Liver (tissue), 9 donors: ENCODE measurements around the gene ENPP7. TPM values are rescaled to one million over a fixed set of nuclear protein-coding genes. Genes with fewer than 3 reads are reported as not detected.

Source experiments
- DNase-seq: peaks from one replicate; pipeline ENCODE4 v3.0.0-alpha.2; 2017; ENCODE audit warnings: low spot score
- H3K27ac ChIP-seq, 2 donors: one replicate each; pipeline ENCODE4 v1.7.0; 2013; ENCODE audit warnings: inconsistent platforms in 2 of 2, low read length in 2 of 2, control low read depth in 1 of 2, low read depth in 1 of 2, mild to moderate bottlenecking in 1 of 2
- H3K27me3 ChIP-seq, 4 donors: one replicate each; pipeline versions ENCODE4 v1.6.1 to v1.7.0; 2013; ENCODE audit warnings: low read length in 3 of 4, inconsistent platforms in 1 of 4, mild to moderate bottlenecking in 1 of 4, moderate library complexity in 1 of 4; ENCODE audit not compliant: control insufficient read depth in 4 of 4, insufficient read depth in 4 of 4
- H3K36me3 ChIP-seq, 4 donors: one replicate each; pipeline versions ENCODE4 v1.6.1 to v1.7.0; 2013; ENCODE audit warnings: low read length in 3 of 4, mild to moderate bottlenecking in 3 of 4, low read depth in 1 of 4, moderate library complexity in 1 of 4; ENCODE audit not compliant: control insufficient read depth in 4 of 4, insufficient read depth in 3 of 4
- H3K4me1 ChIP-seq, 4 donors: one replicate each; pipeline versions ENCODE4 v1.6.1 to v1.7.0; 2013; ENCODE audit warnings: low read length in 3 of 4, mild to moderate bottlenecking in 3 of 4, moderate library complexity in 1 of 4; ENCODE audit not compliant: control insufficient read depth in 4 of 4, insufficient read depth in 4 of 4
- H3K4me3 ChIP-seq, 3 donors: one replicate each; pipeline versions ENCODE4 v1.6.1 to v1.7.0; 2013; ENCODE audit warnings: low read length in 3 of 3, control low read depth in 1 of 3, low read depth in 1 of 3, mild to moderate bottlenecking in 1 of 3
- H3K9ac ChIP-seq, 2 donors: one replicate each; pipeline ENCODE4 v1.7.0; 2013; ENCODE audit warnings: low read length in 2 of 2, mild to moderate bottlenecking in 2 of 2, moderate library complexity in 2 of 2, control low read depth in 1 of 2, low read depth in 1 of 2
- H3K9me3 ChIP-seq, 4 donors: one replicate each; pipeline versions ENCODE4 v1.6.1 to v1.7.0; 2013; ENCODE audit warnings: low read length in 3 of 4; ENCODE audit not compliant: control insufficient read depth in 4 of 4
- ATF3 ChIP-seq: IDR thresholded peaks from 2 replicates; pipeline ENCODE4 v1.6.1; 2016; ENCODE audit warnings: antibody characterized with exemption
- CTCF ChIP-seq: fragments of 150-350 bp; IDR thresholded peaks from 2 replicates; pipeline ENCODE4 v1.5.1; 2017; ENCODE audit warnings: improper control_type of control experiment, low read depth, low read length; ENCODE audit not compliant: missing input control
- EGR1 ChIP-seq, 2 donors: IDR thresholded peaks; 2 replicates each; pipeline ENCODE4 v1.6.1; 2016 to 2018; ENCODE audit warnings: antibody characterized with exemption in 2 of 2, low read depth in 2 of 2
- FOXA1 ChIP-seq: IDR thresholded peaks from 2 replicates; pipeline ENCODE4 v1.6.1; 2016; ENCODE audit warnings: antibody characterized with exemption
- FOXA2 ChIP-seq: IDR thresholded peaks from 2 replicates; pipeline ENCODE4 v1.6.1; 2016; ENCODE audit warnings: antibody characterized with exemption
- GABPA ChIP-seq, 2 donors: IDR thresholded peaks in 1 of 2; conservative IDR thresholded peaks in 1 of 2; 2 replicates each; pipeline ENCODE4 v1.6.1; 2016; ENCODE audit warnings: antibody characterized with exemption in 2 of 2, mild to moderate bottlenecking in 1 of 2, moderate library complexity in 1 of 2
- HNF4A ChIP-seq, 2 donors: conservative IDR thresholded peaks; 2 replicates each; pipeline ENCODE4 v1.6.1; 2016; ENCODE audit warnings: antibody characterized with exemption in 2 of 2, mild to moderate bottlenecking in 2 of 2
- HNF4G ChIP-seq: IDR thresholded peaks from 2 replicates; pipeline ENCODE4 v1.6.1; 2016; ENCODE audit warnings: antibody characterized with exemption
- JUND ChIP-seq, 2 donors: IDR thresholded peaks; 2 replicates each; pipeline ENCODE4 v1.6.1; 2016; ENCODE audit warnings: antibody characterized with exemption in 2 of 2
- MAX ChIP-seq: IDR thresholded peaks from 2 replicates; pipeline ENCODE4 v1.6.1; 2016; ENCODE audit warnings: antibody characterized with exemption
- NR2F2 ChIP-seq: IDR thresholded peaks from 2 replicates; pipeline ENCODE4 v1.6.1; 2016; ENCODE audit warnings: antibody characterized with exemption
- RAD21 ChIP-seq, 2 donors: IDR thresholded peaks; 2 replicates each; pipeline ENCODE4 v1.6.1; 2016; ENCODE audit warnings: antibody characterized with exemption in 2 of 2, mild to moderate bottlenecking in 2 of 2
- RXRA ChIP-seq, 2 donors: IDR thresholded peaks; 2 replicates each; pipeline ENCODE4 v1.6.1; 2017 to 2018; ENCODE audit warnings: antibody characterized with exemption in 2 of 2, mild to moderate bottlenecking in 1 of 2
- SP1 ChIP-seq: IDR thresholded peaks from 2 replicates; pipeline ENCODE4 v1.6.1; 2018; ENCODE audit warnings: antibody characterized with exemption, mild to moderate bottlenecking
- TAF1 ChIP-seq: conservative IDR thresholded peaks from 2 replicates; pipeline ENCODE4 v1.6.1; 2016; ENCODE audit warnings: antibody characterized with exemption, mild to moderate bottlenecking
- YY1 ChIP-seq: IDR thresholded peaks from 2 replicates; pipeline ENCODE4 v1.6.1; 2016; ENCODE audit warnings: antibody characterized with exemption, mild to moderate bottlenecking
- WGBS: extraction: QIAGEN DNeasy Blood & Tissue Kit; methylation state at CpG from one replicate; pipeline ENCODE4 v1.1.7; 2013; 5-methylcytosine and 5-hydroxymethylcytosine counted together
- polyA plus RNA-seq, 2 donors: library from polyadenylated mRNA; stranded (reverse) in 1 of 2; unstranded in 1 of 2; fragments of 200-250 nt in 1 of 2; fragments of >200 nt in 1 of 2; fragmentation: Nextera tagmentation in 1 of 2; extraction: Ambion mirVana in 1 of 2; gene quantifications; one replicate each; pipeline versions ENCODE4 v1.2.1 to v1.2.3, GENCODE V29; 2013 to 2015
- total RNA-seq, 2 donors: library from RNA; depleted of rRNA; stranded (reverse); fragments of >200 nt; gene quantifications; one replicate each; pipeline ENCODE4 v1.2.3, GENCODE V29; 2014
- donor health status: healthy.
- donor health status: healthy.
- donor health status: healthy.
- donor health status: healthy.
- donor health status: healthy.

ENPP7 gene
- total and polyA plus RNA-seq, 4 donors, result 1.7 to 12.0 (median 3.9) TPM

- TF ChIP-seq RXRA (IDR thresholded peaks at IDR 0.05), result no peak
Observed at GRCh38 chr17:79735096-79735495, 4.4 kb downstream of the ENPP7 start (continued).

- H3K9ac ChIP-seq, result no peak overlapping the region
- H3K36me3 ChIP-seq, result no peaks in the 10 kb centered on the region
- no peaks in the 10 kb centered on the region for H3K27me3 ChIP-seq
- H3K4me3 ChIP-seq, result no peak overlapping the region
- WGBS, result 95% methylated on average over 30 of the region's 30 CpGs
- no peaks in the 10 kb centered on the region for H3K9me3 ChIP-seq
- H3K4me1 ChIP-seq, result peaks cover 6 to 25% (median 13%) of the 10 kb centered on the region in 4 donors
- no peak overlapping the region for H3K27ac ChIP-seq
- no peak for DNase-seq
- TF ChIP-seq SP1 (no peak), FOXA2 (no peak), NR2F2 (no peak), FOXA1 (no peak), RXRA (IDR thresholded peaks at IDR 0.05) (no peak), ATF3 (no peak), GABPA (IDR thresholded peaks at IDR 0.05 in 1 of 2, conservative IDR thresholded peaks at IDR 0.05 in 1 of 2) (no peak), YY1 (no peak), TAF1 (no peak), RAD21 (IDR thresholded peaks at IDR 0.05) (no peak), HNF4G (no peak), CTCF (no peak), HNF4A (conservative IDR thresholded peaks at IDR 0.05) (no peak), MAX (no peak)
Observed at GRCh38 chr17:79737046-79737921, 6.5 kb downstream of the ENPP7 start.

- Histone ChIP-seq H3K27me3 (no peaks in the 10 kb centered on the region), H3K36me3 (no peaks in the 10 kb centered on the region), H3K4me3 (no peak overlapping the region), H3K27ac (no peak overlapping the region), H3K9me3 (no peaks in the 10 kb centered on the region), H3K9ac (no peak overlapping the region), H3K4me1 (peaks cover 7 to 24% (median 13%) of the 10 kb centered on the region in 4 donors)
- no peak for TF ChIP-seq JUND (IDR thresholded peaks at IDR 0.05)
- TF ChIP-seq HNF4G, result no peak
- no peak for TF ChIP-seq GABPA (IDR thresholded peaks at IDR 0.05 in 1 of 2, conservative IDR thresholded peaks at IDR 0.05 in 1 of 2)
- TF ChIP-seq SP1, result no peak
- no peak for TF ChIP-seq HNF4A (conservative IDR thresholded peaks at IDR 0.05)
- TF ChIP-seq RXRA (IDR thresholded peaks at IDR 0.05), result no peak
- TF ChIP-seq MAX, result no peak
- TF ChIP-seq EGR1 (IDR thresholded peaks at IDR 0.05; ENCODE audit: low read depth in 2 of 2), result no peak
- TF ChIP-seq RAD21 (IDR thresholded peaks at IDR 0.05), result no peak
- no peak for TF ChIP-seq YY1
- no peak for TF ChIP-seq TAF1
- TF ChIP-seq FOXA2, result no peak
- TF ChIP-seq FOXA1, result no peak
- 94% methylated on average over 17 of the region's 17 CpGs for WGBS
- DNase-seq, result no peak
Observed at GRCh38 chr17:79737922-79738578, 7.3 kb downstream of the ENPP7 start.
